Activated T-helper 1 cell treated with anti-CD3 and anti-CD28 coated beads, Interleukin-12 subunit alpha, Interleukin-12 subunit beta, Interleukin-2, Interleukin-4 antibody, amounts not matched to agents 30 ng/mL and 10 ng/mL and 1 ng/mL, durations not matched to agents 14 hours and 24 hours and 36 hours (primary cell): ENCODE data around the gene COL23A1. TPM values are rescaled to one million over a fixed set of nuclear protein-coding genes. Genes with fewer than 3 reads are reported as not detected.

Experiments used
- DNase-seq: peaks from one replicate; pipeline ENCODE4 v3.0.0; 2021; ENCODE audit warnings: low spot score
- H3K27ac Mint-ChIP-seq: one replicate; pipeline ENCODE4 v1.8.0; 2021; ENCODE audit warnings: mild to moderate bottlenecking, mixed read lengths
- H3K27me3 Mint-ChIP-seq: one replicate; pipeline ENCODE4 v1.8.0; 2022; ENCODE audit warnings: mild to moderate bottlenecking, moderate library complexity, mixed read lengths; ENCODE audit not compliant: insufficient read depth
- H3K36me3 Mint-ChIP-seq: one replicate; pipeline ENCODE4 v1.8.0; 2021; ENCODE audit warnings: low read depth, mixed read lengths
- H3K4me1 Mint-ChIP-seq: one replicate; pipeline ENCODE4 v1.8.0; 2021; ENCODE audit warnings: low read depth, mixed read lengths
- H3K4me3 Mint-ChIP-seq: one replicate; pipeline ENCODE4 v1.8.0; 2021; ENCODE audit warnings: mild to moderate bottlenecking, moderate library complexity, mixed read lengths
- H3K9me3 Mint-ChIP-seq: one replicate; pipeline ENCODE4 v1.8.0; 2021; ENCODE audit warnings: mixed read lengths
- intact Hi-C: fragments of 100-400 bp; cut with micrococcal nuclease; formaldehyde crosslinking; loops from one replicate; pipeline ENCODE4 v1.15.1; 2024
- total RNA-seq: library from RNA; stranded (reverse); gene quantifications from 2 replicates; pipeline ENCODE4 v1.2.3, GENCODE V29; 2022

COL23A1 gene
- total RNA-seq, 1 donor from 2014 or later: not detected

DNA sequence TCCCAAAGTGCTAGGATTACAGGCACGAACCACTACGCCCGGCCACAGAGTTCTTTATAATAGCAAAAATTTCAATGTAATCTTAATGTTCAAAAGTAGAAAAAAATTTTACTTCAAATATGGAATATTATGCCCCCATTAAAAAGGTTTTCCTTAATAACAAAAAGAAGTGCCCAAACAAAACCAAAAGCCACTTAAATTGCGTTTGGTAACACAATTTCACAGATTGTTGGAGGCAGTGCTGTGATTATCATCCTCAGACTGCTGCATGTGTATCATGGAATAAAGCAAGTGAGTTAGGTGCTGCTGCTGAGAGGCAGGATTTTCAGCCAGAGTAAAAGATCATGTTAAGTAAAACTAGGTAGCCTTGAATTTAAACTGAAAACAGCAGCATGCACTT lies 132.7 kb downstream of the COL23A1 start:
- Mint-ChIP-seq H3K27ac (no peak overlapping the region), H3K36me3 (no peaks in the 10 kb centered on the region), H3K4me3 (no peak overlapping the region), H3K4me1 (no peaks in the 10 kb centered on the region), H3K27me3 (no peaks in the 10 kb centered on the region), H3K9me3 (no peaks in the 10 kb centered on the region)
- intact Hi-C loops: no loop called here
- DNase-seq: no peak

DNA sequence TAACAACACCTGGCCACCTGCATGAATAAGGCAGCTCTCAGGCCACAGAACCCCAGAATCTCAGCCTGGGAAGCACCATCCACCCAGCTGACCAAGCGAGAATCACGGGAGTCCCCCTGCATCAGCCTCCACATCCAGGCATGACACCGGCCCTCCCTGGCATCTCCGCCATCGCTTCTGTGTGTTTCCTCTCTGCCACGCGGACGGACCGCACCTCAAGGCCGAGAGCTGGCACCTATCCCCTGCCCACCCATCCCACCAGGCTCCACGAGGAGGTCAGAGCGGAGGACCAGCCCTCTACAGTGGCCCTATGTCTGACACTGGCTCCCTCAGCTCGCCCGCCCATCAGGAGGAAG lies 134.7 kb downstream of the COL23A1 start:
- H3K4me1 Mint-ChIP-seq: no peaks in the 10 kb centered on the region
- no peaks in the 10 kb centered on the region for H3K9me3 Mint-ChIP-seq
- no peak overlapping the region for H3K27ac Mint-ChIP-seq

DNA sequence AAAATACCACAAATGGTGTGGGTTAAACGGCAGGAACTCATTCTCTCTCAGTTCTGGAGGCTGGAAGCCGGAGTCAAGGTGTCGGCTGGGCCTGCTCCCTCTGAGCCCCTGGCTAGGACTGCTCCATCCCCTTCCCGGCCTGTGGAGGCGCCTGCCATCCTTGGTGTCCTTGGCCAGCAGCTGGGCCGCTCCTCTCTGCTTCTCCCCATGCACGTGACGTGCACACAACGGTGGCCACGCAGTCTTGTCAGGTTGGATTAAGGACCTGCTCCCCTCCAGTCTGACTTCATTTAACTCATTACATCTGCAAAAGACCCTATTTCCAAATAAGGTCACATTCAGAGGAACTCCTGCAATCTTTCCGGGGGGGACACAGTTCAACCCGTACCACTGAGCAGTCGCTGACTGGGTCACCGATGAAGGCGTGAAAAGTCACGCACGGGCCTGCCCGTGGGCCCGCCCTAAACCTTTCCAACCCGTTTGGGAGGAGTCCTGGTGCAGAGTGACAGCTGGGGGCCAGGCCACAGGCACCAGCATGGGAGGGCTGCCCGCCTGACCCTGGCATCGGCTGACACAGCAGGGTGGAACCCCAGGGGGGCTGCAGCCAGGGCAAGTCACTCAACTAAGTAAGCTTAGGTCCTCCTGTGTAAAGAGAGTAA lies 135.2 kb downstream of the COL23A1 start:
- peaks cover 2% of the 10 kb centered on the region for H3K27me3 Mint-ChIP-seq
- H3K9me3 Mint-ChIP-seq: no peaks in the 10 kb centered on the region
- intact Hi-C loops: no loop called here
- no peaks in the 10 kb centered on the region for H3K4me1 Mint-ChIP-seq
- no peak overlapping the region for H3K27ac Mint-ChIP-seq
- no peaks in the 10 kb centered on the region for H3K36me3 Mint-ChIP-seq
- no peak for DNase-seq
- no peak overlapping the region for H3K4me3 Mint-ChIP-seq

More for the DNA sequence above, 134.7 kb downstream of the COL23A1 start:
- Mint-ChIP-seq H3K27me3 (peaks cover 2% of the 10 kb centered on the region), H3K36me3 (no peaks in the 10 kb centered on the region), H3K4me3 (no peak overlapping the region)
- intact Hi-C loops: no loop called here
- DNase-seq: no peak

DNA sequence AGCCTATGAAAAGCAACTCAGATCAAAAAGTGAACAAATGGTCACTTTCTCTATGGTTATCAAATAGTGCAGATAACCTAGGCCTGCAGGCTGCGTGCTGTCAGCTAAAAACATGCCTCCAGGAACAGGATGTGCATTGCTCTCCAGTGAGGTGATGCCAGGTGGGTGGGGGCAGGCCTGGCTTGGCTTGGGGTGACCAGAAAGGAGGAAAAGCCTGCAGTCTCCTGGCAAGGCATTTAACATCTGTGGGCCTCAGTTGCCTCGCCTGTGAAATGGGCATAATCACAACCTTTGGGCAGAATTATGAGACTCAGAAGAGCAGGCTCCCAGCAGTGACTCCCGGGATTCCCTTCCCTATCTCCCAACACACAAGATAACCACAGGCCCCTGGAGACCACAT lies 135.9 kb downstream of the COL23A1 start:
- Mint-ChIP-seq H3K36me3 (no peaks in the 10 kb centered on the region), H3K4me3 (no peak overlapping the region), H3K27ac (no peak overlapping the region), H3K27me3 (peaks cover 2% of the 10 kb centered on the region), H3K9me3 (no peaks in the 10 kb centered on the region), H3K4me1 (no peaks in the 10 kb centered on the region)
- DNase-seq: no peak
- intact Hi-C loops: no loop called here

DNA sequence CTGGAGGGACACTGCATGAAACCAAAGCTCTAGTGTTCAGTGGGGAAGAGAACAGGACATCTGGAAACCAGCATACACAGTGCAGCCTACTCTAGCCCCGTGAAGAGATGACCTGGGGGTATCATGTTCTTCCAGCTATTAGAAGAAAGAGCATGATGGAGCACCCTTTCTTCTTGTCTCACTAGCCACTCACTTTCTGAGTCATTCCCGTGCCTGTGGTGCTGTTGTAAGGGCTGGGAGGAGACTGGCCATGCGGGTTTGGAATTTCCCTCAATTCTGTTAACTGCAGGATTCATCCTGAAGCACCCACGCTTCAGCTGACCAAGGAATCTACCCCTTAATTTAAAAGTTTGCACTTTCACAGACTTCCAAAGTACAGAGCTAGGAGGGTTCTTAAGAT lies 137.0 kb downstream of the COL23A1 start:
- no peak for DNase-seq
- H3K27ac Mint-ChIP-seq: no peak overlapping the region

DNA sequence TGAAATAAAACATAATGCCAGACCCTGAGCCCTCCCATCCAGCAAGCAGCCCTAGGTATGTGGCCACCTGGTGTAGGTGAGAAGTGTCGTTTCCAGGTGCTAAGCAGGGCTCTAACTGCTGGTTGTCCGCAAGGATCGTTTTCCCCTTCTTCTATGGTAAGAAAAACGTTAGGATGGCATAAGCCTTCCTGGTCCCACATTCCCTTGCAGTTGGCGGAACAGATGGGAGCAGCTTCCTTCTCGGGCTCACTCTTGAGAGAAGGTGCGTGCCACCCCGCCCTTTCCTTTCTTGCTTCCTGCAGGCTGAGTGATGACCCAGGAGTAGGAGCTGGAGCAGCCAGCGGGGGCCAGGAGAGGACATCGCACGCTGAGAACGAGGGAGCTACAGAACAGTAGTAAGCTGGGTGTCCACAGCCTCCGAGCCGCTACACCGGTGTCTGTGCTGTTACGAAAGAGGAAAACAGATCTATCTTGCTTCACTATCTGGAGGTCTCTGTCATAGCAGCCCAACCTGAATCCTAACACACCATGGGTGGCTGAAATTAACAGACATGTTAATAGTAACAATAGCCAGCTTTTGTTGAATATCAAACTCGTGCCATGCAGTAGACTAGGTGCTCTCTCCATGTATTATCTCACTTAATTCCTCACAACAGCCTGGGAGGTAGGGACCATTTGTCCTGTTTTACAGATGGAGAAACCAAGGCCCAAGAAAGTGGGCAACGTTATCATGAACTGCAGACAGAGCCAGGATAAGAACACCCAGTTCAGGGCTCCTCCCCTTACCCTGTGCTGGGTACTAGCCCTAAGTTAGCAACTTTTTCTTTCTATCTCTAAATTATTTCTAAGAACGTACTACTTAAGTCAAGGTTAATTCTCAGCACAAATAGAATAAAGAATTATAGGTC lies 139.8 kb downstream of the COL23A1 start:
- Mint-ChIP-seq H3K4me1 (no peaks in the 10 kb centered on the region), H3K9me3 (no peaks in the 10 kb centered on the region), H3K27ac (no peak overlapping the region), H3K27me3 (peaks cover 2% of the 10 kb centered on the region), H3K4me3 (no peak overlapping the region), H3K36me3 (no peaks in the 10 kb centered on the region)
- DNase-seq: no peak
- intact Hi-C loops: no loop called here

More for the DNA sequence above, 137.0 kb downstream of the COL23A1 start:
- Mint-ChIP-seq H3K27me3 (peaks cover 2% of the 10 kb centered on the region), H3K36me3 (no peaks in the 10 kb centered on the region), H3K9me3 (no peaks in the 10 kb centered on the region), H3K4me3 (no peak overlapping the region), H3K4me1 (no peaks in the 10 kb centered on the region)
- intact Hi-C loops: no loop called here

DNA sequence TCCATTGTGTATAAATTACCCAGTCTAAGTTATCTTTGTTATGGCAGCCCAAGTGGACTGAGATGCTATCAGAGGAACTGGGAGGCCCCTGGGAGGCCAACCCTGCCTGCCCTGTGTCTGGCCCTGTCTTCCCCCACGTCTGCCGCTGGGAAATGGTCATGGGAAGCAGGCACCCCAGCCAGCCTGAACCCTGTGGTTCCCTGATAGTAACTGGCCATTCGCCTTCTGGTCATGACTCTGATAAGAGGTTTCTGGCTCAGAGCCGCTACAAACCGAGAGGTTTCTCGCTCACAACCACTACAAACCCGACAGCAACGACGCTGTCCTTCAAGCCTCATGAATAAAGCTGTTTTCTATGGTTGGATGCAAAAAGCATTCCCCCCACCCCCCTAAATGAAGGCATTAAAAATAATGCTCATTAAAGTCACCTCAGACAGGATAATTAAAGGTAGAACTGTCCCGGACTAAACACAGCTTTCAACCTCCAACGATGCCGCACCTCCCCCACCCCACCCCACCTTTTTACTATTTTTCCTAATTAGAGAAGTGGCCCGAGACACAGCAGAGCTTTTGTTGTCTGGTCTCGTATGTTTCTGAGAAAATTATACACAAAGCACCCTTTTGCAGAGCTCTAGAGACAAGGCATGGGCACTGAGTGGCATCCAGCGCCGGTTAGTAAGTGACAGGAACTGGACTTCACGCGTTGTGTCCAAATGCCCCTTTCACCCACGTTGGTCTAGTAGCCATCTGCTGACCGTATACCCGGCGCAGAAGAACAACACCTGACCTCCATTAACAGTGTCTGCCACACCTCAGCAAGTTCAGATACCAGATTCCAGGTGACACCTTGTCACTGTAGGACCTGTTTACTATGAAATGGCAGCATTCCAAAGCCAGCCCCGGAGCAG lies 140.8 kb downstream of the COL23A1 start:
- no peaks in the 10 kb centered on the region for H3K4me1 Mint-ChIP-seq
- H3K4me3 Mint-ChIP-seq: no peak overlapping the region
- no peaks in the 10 kb centered on the region for H3K9me3 Mint-ChIP-seq
- no peak overlapping the region for H3K27ac Mint-ChIP-seq
- intact Hi-C loops: no loop called here
- H3K27me3 Mint-ChIP-seq: peaks cover 2% of the 10 kb centered on the region
- H3K36me3 Mint-ChIP-seq: no peaks in the 10 kb centered on the region
- no peak for DNase-seq

DNA sequence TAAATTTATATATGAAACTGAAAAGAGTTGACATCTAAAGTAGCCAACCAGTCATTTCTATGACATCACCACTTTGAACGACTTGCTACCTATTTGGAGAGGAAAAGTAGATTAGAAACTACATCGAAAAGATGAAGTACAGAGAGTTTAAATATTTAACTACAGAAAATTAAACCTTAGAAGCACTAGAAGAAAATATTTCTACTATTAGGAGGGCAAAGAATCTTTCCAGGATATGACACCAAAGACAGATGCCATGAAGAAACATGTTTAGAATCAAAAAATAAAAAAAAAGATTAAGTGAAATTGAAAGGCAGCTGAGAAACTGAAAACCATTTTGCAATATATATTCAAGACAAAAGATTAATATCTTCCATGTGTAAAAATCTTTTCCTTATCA lies 144.7 kb downstream of the COL23A1 start:
- intact Hi-C loops: no loop called here
- no peaks in the 10 kb centered on the region for H3K36me3 Mint-ChIP-seq
- H3K4me1 Mint-ChIP-seq: no peaks in the 10 kb centered on the region
- H3K9me3 Mint-ChIP-seq: no peaks in the 10 kb centered on the region
- H3K27me3 Mint-ChIP-seq: peaks cover under 1% of the 10 kb centered on the region
- H3K4me3 Mint-ChIP-seq: no peak overlapping the region
- DNase-seq: no peak
- no peak overlapping the region for H3K27ac Mint-ChIP-seq

DNA sequence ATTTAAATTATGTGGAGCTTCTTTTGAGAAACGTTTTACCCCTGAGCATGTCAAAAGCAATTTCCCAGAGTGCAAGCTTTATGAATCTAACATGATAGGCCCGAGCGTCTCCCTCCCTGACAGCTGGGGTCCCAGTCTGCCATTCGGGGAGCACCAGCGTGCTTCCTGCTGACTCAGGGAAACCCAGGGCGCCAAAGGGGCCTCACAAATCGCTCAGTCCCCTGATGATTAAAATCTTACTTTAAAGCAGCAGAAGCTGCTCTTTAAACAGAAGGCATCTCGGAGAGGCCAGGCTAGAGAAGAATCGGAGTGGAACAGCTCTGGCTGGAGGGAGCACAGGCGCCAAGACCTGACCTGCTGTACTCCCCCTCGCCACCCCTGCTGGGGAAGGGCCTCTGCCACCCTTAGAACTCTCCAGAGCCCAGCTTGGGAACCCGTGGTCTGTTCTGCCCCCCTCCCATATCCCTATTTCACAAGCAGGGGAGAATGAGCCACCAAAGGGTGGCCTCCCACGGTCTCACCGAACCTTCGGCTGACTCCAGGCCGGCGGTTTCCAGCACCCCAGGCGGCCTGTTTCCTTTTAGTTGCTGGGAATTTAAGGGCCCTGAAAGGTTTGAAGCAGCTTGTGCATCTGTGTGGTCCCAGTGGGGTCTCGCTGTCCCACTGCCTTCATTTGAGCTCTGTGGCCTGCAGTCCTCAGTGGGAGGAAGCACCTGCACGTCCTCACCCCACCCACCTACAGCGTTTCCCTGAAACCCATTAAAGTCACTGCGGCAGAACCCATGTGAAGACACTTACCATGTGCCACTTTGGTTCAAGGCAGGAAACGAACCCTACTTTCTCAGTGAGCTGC lies 147.6 kb downstream of the COL23A1 start:
- Mint-ChIP-seq H3K9me3 (no peaks in the 10 kb centered on the region), H3K27me3 (no peaks in the 10 kb centered on the region), H3K4me3 (no peak overlapping the region), H3K4me1 (no peaks in the 10 kb centered on the region), H3K36me3 (no peaks in the 10 kb centered on the region), H3K27ac (no peak overlapping the region)
- intact Hi-C loops: no loop called here
- DNase-seq: no peak

DNA sequence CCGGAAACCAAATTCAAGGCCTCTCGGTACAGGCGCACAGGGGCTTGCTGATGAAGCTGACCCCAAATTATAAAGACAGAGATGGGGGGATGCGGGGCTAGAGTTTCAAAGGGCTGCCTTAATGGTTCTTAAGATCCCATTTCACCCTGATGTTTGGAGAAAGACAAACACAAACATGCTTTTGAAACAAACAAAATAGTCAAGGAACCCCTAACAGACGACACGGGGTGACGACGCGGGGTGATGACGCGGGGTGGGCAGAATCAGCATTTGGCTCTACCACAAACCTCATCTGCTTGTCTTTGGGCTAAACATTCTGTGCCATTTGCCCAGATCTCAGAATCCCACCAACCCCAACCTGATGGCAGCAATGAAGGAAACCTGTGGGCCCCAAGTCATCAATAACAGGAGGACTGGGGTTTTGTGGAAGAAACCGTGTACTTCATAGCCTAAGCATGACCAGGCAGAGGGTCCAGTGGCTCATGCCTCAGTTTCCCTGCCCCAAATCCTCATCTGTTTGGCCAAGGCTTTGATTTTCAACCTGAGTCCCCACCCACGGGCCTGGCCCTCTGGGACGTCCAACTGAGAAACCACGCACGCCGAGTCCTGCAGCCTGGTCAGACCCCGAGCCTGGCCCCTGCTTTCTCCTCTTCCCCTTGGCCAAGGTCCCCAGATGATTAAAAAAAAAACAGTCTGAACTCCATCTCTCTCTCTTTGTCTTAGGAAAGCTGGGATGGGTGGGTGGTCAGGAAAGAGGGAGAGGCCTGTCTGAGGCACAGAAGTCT lies 148.5 kb downstream of the COL23A1 start:
- no peak overlapping the region for H3K4me3 Mint-ChIP-seq
- intact Hi-C loops: no loop called here
- no peak for DNase-seq
- H3K9me3 Mint-ChIP-seq: no peaks in the 10 kb centered on the region
- H3K36me3 Mint-ChIP-seq: no peaks in the 10 kb centered on the region
- no peaks in the 10 kb centered on the region for H3K4me1 Mint-ChIP-seq
- no peak overlapping the region for H3K27ac Mint-ChIP-seq
- H3K27me3 Mint-ChIP-seq: no peaks in the 10 kb centered on the region

DNA sequence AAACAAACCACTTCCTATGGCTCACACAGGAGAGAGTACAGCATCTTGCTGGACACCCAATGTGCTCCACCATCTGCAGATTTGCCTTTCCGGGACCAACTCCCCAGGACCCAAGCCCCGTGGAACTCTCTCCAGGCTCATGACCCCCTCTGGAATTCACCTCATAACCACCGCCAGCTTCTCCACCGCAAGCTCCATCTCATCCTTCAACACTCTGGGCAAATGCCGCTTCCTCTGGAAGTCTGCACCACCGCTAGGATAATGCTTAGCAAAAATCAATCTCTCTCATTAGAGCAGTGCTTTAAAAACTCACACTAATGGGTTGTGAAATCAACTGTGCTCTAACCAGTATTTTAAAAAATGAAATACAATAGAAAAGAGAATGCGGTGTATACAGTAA lies 150.0 kb downstream of the COL23A1 start:
- H3K4me1 Mint-ChIP-seq: no peaks in the 10 kb centered on the region
- no peak overlapping the region for H3K4me3 Mint-ChIP-seq
- no peak for DNase-seq
- no peak overlapping the region for H3K27ac Mint-ChIP-seq
- no peaks in the 10 kb centered on the region for H3K9me3 Mint-ChIP-seq
- intact Hi-C loops: no loop called here
- H3K36me3 Mint-ChIP-seq: no peaks in the 10 kb centered on the region
- no peaks in the 10 kb centered on the region for H3K27me3 Mint-ChIP-seq
